Activated CD4-positive, alpha-beta T cell treated with anti-CD3 and anti-CD28 coated beads, Interleukin-2, amount 10 ng/mL, durations not matched to agents 7 days and 5 days (primary cell): ENCODE data around the gene LRRC3. TPM values are rescaled to one million over a fixed set of nuclear protein-coding genes. Genes with fewer than 3 reads are reported as not detected.

ENCODE experiments used
- CTCF ChIA-PET: fragments of 350-600 bp; sonication (Branson Sonifier 250); formaldehyde crosslinking; loops from one replicate; lab custom pipeline; 2021; ENCODE audit warnings: antibody characterized with exemption; lab: Charles Lee
- POLR2A ChIA-PET: fragments of 350-600 bp; sonication (Branson Sonifier 250); formaldehyde crosslinking; loops from one replicate; lab custom pipeline; 2021; ENCODE audit warnings: antibody characterized with exemption; lab: Charles Lee
- DNase-seq: peaks from one replicate; pipeline ENCODE4 v3.0.0-alpha.2; 2020
- H3K27ac Mint-ChIP-seq: one replicate; pipeline ENCODE4 v1.8.0; 2021; ENCODE audit warnings: mild to moderate bottlenecking, moderate library complexity, mixed read lengths
- H3K27me3 Mint-ChIP-seq: one replicate; pipeline ENCODE4 v1.8.0; 2021; ENCODE audit warnings: mixed read lengths
- H3K36me3 Mint-ChIP-seq: one replicate; pipeline ENCODE4 v1.8.0; 2021; ENCODE audit warnings: low read depth, mixed read lengths
- H3K4me1 Mint-ChIP-seq: one replicate; pipeline ENCODE4 v1.8.0; 2021; ENCODE audit warnings: mixed read lengths
- H3K4me3 Mint-ChIP-seq: one replicate; pipeline ENCODE4 v1.8.0; 2021; ENCODE audit warnings: mild to moderate bottlenecking, moderate library complexity, mixed read lengths
- H3K9me3 Mint-ChIP-seq: one replicate; pipeline ENCODE4 v1.8.0; 2021; ENCODE audit warnings: mixed read lengths
- total RNA-seq, 2 experiments: library from RNA; stranded (reverse); gene quantifications; one replicate each; pipeline ENCODE4 v1.2.3, GENCODE V29; 2021

Gene LRRC3
- total RNA-seq, 2 experiments from 2014 or later, result 5.0 to 5.1 TPM

- ChIA-PET CTCF (interaction anchor here (0.8 kb wide), 1 partner anchor 9 kb away, joined by 4 read pairs; no protein-coding TSS in a partner anchor), POLR2A (no interaction called here)
- Mint-ChIP-seq H3K4me3 (no peak overlapping the region), H3K4me1 (no peaks in the 10 kb centered on the region), H3K9me3 (no peaks in the 10 kb centered on the region), H3K27ac (no peak overlapping the region), H3K36me3 (no peaks in the 10 kb centered on the region), H3K27me3 (no peaks in the 10 kb centered on the region)
- DNase-seq, result no peak
Observed at GRCh38 chr21:44437696-44438431, 17.4 kb upstream of the LRRC3 start.

DNA sequence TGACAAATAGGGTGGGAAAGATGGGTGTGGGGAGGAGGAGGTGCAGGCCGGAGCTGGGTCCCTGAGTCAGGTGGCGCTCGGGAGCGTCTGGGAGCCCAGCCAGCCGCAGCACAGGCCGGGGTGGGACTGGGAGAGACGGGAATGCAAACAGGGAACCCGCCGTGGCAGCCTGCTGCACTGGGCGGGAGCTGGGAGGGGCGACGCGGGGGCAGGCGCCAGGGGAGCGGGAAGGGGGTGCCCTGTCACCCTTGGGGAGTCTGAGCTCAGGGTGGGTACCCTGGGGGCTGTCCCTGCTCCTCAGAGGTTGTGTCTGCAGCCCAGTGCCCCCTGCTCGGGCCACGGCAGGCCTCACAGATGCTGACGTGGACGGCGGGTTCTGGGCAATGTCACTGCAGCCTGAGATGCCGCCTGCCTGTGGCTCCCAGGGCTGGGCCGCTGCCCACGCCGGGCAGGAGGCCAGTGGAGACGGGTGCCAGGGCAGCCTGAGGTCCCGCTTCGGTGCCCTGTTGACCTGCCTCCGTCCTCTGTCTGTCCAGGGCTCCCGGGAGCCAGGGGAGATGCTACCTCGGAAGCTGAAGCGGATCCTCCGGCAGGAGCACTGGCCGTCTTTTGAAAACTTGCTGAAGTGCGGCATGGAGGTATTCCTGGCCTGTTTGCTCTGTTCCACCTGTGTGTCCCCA is 16.6 kb upstream of the LRRC3 start:
- no peaks in the 10 kb centered on the region for H3K4me1 Mint-ChIP-seq
- CTCF ChIA-PET, result no interaction called here
- no peaks in the 10 kb centered on the region for H3K27me3 Mint-ChIP-seq
- DNase-seq, result no peak
- H3K4me3 Mint-ChIP-seq, result no peak overlapping the region
- no peaks in the 10 kb centered on the region for H3K9me3 Mint-ChIP-seq
- POLR2A ChIA-PET, result interaction anchor here (0.6 kb wide), 1 partner anchor 373 kb away, joined by 3 read pairs; no protein-coding TSS in a partner anchor
- H3K36me3 Mint-ChIP-seq, result no peaks in the 10 kb centered on the region
- H3K27ac Mint-ChIP-seq, result no peak overlapping the region

- no peaks in the 10 kb centered on the region for H3K4me1 Mint-ChIP-seq
- H3K27me3 Mint-ChIP-seq, result no peaks in the 10 kb centered on the region
- ChIA-PET POLR2A (interaction anchor here (0.6 kb wide), 1 partner anchor 374 kb away, joined by 3 read pairs; no protein-coding TSS in a partner anchor), CTCF (no interaction called here)
- DNase-seq, result no peak
- H3K9me3 Mint-ChIP-seq, result no peaks in the 10 kb centered on the region
- no peak overlapping the region for H3K27ac Mint-ChIP-seq
- no peaks in the 10 kb centered on the region for H3K36me3 Mint-ChIP-seq
- H3K4me3 Mint-ChIP-seq, result no peak overlapping the region
Observed at GRCh38 chr21:44439211-44439600, 16.1 kb upstream of the LRRC3 start.

GRCh38 chr21:44440241-44441040 is 14.9 kb upstream of the LRRC3 start:
- H3K9me3 Mint-ChIP-seq, result no peaks in the 10 kb centered on the region
- no peaks in the 10 kb centered on the region for H3K36me3 Mint-ChIP-seq
- H3K4me3 Mint-ChIP-seq, result no peak overlapping the region
- POLR2A ChIA-PET, result no interaction called here
- no peak for DNase-seq
- peaks cover 3% of the 10 kb centered on the region for H3K27me3 Mint-ChIP-seq
- CTCF ChIA-PET, result interaction anchor here (0.5 kb wide), 1 partner anchor 842 kb away, joined by 3 read pairs; no protein-coding TSS in a partner anchor
- no peaks in the 10 kb centered on the region for H3K4me1 Mint-ChIP-seq
- no peak overlapping the region for H3K27ac Mint-ChIP-seq

DNA sequence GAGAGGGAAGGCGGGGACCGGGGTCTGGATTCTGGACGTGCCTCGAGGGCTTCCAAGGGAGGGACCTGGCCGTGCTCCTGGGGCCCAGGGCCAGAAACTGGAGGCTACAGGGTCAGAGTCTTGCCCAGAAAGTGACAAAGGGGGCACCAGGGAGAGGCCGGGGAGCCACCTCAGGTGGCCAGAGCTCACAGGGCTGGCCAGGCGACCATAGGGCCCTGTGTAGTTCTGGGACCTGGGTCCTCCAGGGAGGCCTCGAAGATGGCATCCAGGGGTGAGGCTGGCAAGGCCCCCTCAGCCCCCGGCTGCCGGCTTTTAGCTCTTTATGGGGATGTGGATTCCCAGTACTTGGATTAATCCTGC is 14.3 kb upstream of the LRRC3 start:
- Mint-ChIP-seq H3K27me3 (peaks cover 3% of the 10 kb centered on the region), H3K9me3 (no peaks in the 10 kb centered on the region), H3K36me3 (no peaks in the 10 kb centered on the region), H3K4me3 (no peak overlapping the region), H3K27ac (no peak overlapping the region), H3K4me1 (no peaks in the 10 kb centered on the region)
- POLR2A ChIA-PET, result no interaction called here
- no peak for DNase-seq
- CTCF ChIA-PET, result interaction anchor here (0.5 kb wide), 1 partner anchor 843 kb away, joined by 3 read pairs; no protein-coding TSS in a partner anchor

- H3K9me3 Mint-ChIP-seq, result no peaks in the 10 kb centered on the region
- H3K4me3 Mint-ChIP-seq, result no peak overlapping the region
- CTCF ChIA-PET, result no interaction called here
- H3K27me3 Mint-ChIP-seq, result peaks cover 3% of the 10 kb centered on the region
- no peak overlapping the region for H3K27ac Mint-ChIP-seq
- DNase-seq, result no peak
- POLR2A ChIA-PET, result no interaction called here
- H3K4me1 Mint-ChIP-seq, result no peaks in the 10 kb centered on the region
- no peaks in the 10 kb centered on the region for H3K36me3 Mint-ChIP-seq
Observed at GRCh38 chr21:44441581-44442265, 13.6 kb upstream of the LRRC3 start.

- Mint-ChIP-seq H3K9me3 (no peaks in the 10 kb centered on the region), H3K27me3 (peaks cover 8% of the 10 kb centered on the region), H3K4me3 (no peak overlapping the region), H3K36me3 (no peaks in the 10 kb centered on the region), H3K4me1 (no peaks in the 10 kb centered on the region), H3K27ac (no peak overlapping the region)
- CTCF ChIA-PET, result interaction anchor here (0.8 to 1.8 kb wide), 2 partner anchors 12 to 21 kb away, joined by 3 to 4 read pairs; no protein-coding TSS in a partner anchor
- POLR2A ChIA-PET, result no interaction called here
- no peak for DNase-seq
Observed at GRCh38 chr21:44442266-44443125, 12.8 kb upstream of the LRRC3 start.

DNA sequence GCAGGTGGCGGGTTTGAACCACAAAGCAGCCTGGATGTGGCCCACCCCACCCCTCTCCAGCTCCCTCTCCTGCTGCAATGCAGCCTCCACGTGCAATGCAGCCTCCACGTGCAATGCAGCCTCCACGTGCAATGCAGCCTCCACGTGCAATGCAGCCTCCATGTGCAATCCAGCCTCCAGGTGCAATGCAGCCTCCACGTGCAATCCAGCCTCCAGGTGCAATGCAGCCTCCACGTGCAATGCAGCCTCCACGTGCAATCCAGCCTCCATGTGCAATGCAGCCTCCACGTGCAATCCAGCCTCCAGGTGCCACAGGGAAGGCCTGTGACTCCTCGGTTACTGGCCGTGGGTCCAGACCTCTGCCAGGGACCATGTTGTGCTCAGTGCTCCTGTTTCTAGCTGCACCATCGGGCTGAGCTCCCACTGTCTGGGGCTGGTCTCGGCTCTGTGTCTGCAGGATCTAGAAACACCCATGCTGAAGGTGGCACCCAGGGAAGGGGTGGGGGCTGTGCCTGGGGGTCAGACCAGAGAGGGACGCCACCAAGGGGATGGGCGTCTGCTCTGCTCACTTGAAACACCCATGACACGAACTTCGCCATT is 11.9 kb upstream of the LRRC3 start:
- H3K27me3 Mint-ChIP-seq, result peaks cover 8% of the 10 kb centered on the region
- H3K36me3 Mint-ChIP-seq, result no peaks in the 10 kb centered on the region
- CTCF ChIA-PET, result interaction anchor here (0.8 to 1.8 kb wide), 3 partner anchors 10 to 22 kb away, joined by 3 to 4 read pairs (median 3); no protein-coding TSS in a partner anchor
- H3K9me3 Mint-ChIP-seq, result no peaks in the 10 kb centered on the region
- POLR2A ChIA-PET, result no interaction called here
- no peaks in the 10 kb centered on the region for H3K4me1 Mint-ChIP-seq
- no peak for DNase-seq
- no peak overlapping the region for H3K27ac Mint-ChIP-seq
- H3K4me3 Mint-ChIP-seq, result no peak overlapping the region

DNA sequence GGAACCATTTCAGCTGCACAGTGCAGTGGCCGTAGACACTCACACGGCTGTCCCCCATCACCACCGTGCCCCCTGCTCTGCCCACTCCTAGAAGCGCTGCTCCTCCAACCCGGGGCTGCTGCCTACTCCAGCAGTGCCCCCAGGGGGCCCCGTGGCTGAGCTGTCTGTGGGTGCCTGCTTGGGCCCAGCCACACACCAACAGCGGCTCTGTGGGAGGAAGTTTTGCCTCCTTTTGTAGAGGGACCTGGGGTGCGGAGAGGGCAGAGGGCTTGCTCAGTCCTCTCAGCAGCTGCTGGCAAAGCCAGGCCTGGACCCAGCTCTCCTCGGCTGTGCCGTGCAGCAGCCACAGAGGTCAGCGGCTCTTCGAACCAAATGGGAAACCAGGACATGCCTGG is 11.4 kb upstream of the LRRC3 start:
- no peaks in the 10 kb centered on the region for H3K36me3 Mint-ChIP-seq
- POLR2A ChIA-PET, result interaction anchor here (0.6 kb wide), 1 partner anchor 127 kb away, joined by 3 read pairs; no protein-coding TSS in a partner anchor
- H3K4me1 Mint-ChIP-seq, result no peaks in the 10 kb centered on the region
- peaks cover 8% of the 10 kb centered on the region for H3K27me3 Mint-ChIP-seq
- H3K9me3 Mint-ChIP-seq, result no peaks in the 10 kb centered on the region
- no peak overlapping the region for H3K4me3 Mint-ChIP-seq
- CTCF ChIA-PET, result interaction anchor here (0.9 to 1.8 kb wide), 2 partner anchors 11 to 14 kb away, joined by 3 to 4 read pairs; no protein-coding TSS in a partner anchor
- H3K27ac Mint-ChIP-seq, result no peak overlapping the region
- no peak for DNase-seq

- peaks cover 12% of the 10 kb centered on the region for H3K27me3 Mint-ChIP-seq
- H3K4me1 Mint-ChIP-seq, result no peaks in the 10 kb centered on the region
- H3K36me3 Mint-ChIP-seq, result no peaks in the 10 kb centered on the region
- no peak overlapping the region for H3K4me3 Mint-ChIP-seq
- POLR2A ChIA-PET, result interaction anchor here (0.6 kb wide), 1 partner anchor 127 kb away, joined by 3 read pairs; no protein-coding TSS in a partner anchor
- H3K27ac Mint-ChIP-seq, result no peak overlapping the region
- no peak for DNase-seq
- CTCF ChIA-PET, result interaction anchor here (0.5 to 0.9 kb wide), 2 partner anchors 11 to 100 kb away, joined by 3 to 4 read pairs; no protein-coding TSS in a partner anchor
- H3K9me3 Mint-ChIP-seq, result no peaks in the 10 kb centered on the region
Observed at GRCh38 chr21:44444286-44444931, 10.9 kb upstream of the LRRC3 start.
